Parathyroid adenoma (tissue), 2 donors: ENCODE data around the gene PLCH2.

Experiments
- H2AFZ ChIP-seq: fragments of 300-600 bp; sonication (generic); one replicate; pipeline ENCODE4 v1.7.0; 2017; ENCODE audit warnings: antibody characterized with exemption, mild to moderate bottlenecking
- H3K27ac ChIP-seq: fragments of 300-600 bp; sonication (generic); one replicate; pipeline ENCODE4 v1.7.0; 2017
- H3K27me3 ChIP-seq: fragments of 300-600 bp; sonication (generic); one replicate; pipeline ENCODE4 v1.7.0; 2017; ENCODE audit warnings: low read length; ENCODE audit not compliant: control insufficient read depth, insufficient read depth
- H3K36me3 ChIP-seq: fragments of 300-600 bp; sonication (generic); one replicate; pipeline ENCODE4 v1.7.0; 2017; ENCODE audit warnings: low read length; ENCODE audit not compliant: control insufficient read depth, insufficient read depth
- H3K4me1 ChIP-seq: fragments of 300-600 bp; sonication (generic); one replicate; pipeline ENCODE4 v1.7.0; 2017; ENCODE audit warnings: control low read depth
- H3K4me2 ChIP-seq: fragments of 300-600 bp; sonication (generic); one replicate; pipeline ENCODE4 v1.7.0; 2017; ENCODE audit warnings: low read length
- H3K4me3 ChIP-seq: fragments of 300-600 bp; sonication (generic); one replicate; pipeline ENCODE4 v1.7.0; 2017; ENCODE audit warnings: low read depth, low read length
- H3K79me2 ChIP-seq: fragments of 300-600 bp; sonication (generic); one replicate; pipeline ENCODE4 v1.7.0; 2017; ENCODE audit warnings: control low read depth
- H3K9ac ChIP-seq: fragments of 300-600 bp; sonication (generic); one replicate; pipeline ENCODE4 v1.7.0; 2017; ENCODE audit warnings: mild to moderate bottlenecking
- H3K9me3 ChIP-seq: fragments of 300-600 bp; sonication (generic); one replicate; pipeline ENCODE4 v1.7.0; 2017; ENCODE audit warnings: low read length; ENCODE audit not compliant: control insufficient read depth
- TF ChIP-seq, protein P1 (sequence below): fragments of 300-600 bp; sonication (generic); IDR thresholded peaks from one replicate; pipeline ENCODE4 v1.7.0; 2017; ENCODE audit warnings: antibody characterized with exemption, mild to moderate bottlenecking
- donor health status: primary hyperparathyroidism.

The PLCH2 gene

GRCh38 chr1:2506901-2507565, 30.9 kb downstream of the PLCH2 start:
- no peaks in the 10 kb centered on the region for H3K79me2 ChIP-seq
- no peaks in the 10 kb centered on the region for H3K4me1 ChIP-seq
- H3K27me3 ChIP-seq: no peaks in the 10 kb centered on the region
- no peak overlapping the region for H2AFZ ChIP-seq
- H3K4me2 ChIP-seq: no peak overlapping the region
- H3K36me3 ChIP-seq: no peaks in the 10 kb centered on the region
- no peak overlapping the region for H3K27ac ChIP-seq
- TF ChIP-seq, protein P1, sequence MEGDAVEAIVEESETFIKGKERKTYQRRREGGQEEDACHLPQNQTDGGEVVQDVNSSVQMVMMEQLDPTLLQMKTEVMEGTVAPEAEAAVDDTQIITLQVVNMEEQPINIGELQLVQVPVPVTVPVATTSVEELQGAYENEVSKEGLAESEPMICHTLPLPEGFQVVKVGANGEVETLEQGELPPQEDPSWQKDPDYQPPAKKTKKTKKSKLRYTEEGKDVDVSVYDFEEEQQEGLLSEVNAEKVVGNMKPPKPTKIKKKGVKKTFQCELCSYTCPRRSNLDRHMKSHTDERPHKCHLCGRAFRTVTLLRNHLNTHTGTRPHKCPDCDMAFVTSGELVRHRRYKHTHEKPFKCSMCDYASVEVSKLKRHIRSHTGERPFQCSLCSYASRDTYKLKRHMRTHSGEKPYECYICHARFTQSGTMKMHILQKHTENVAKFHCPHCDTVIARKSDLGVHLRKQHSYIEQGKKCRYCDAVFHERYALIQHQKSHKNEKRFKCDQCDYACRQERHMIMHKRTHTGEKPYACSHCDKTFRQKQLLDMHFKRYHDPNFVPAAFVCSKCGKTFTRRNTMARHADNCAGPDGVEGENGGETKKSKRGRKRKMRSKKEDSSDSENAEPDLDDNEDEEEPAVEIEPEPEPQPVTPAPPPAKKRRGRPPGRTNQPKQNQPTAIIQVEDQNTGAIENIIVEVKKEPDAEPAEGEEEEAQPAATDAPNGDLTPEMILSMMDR: no peak
- no peak overlapping the region for H3K4me3 ChIP-seq
- H3K9me3 ChIP-seq: no peaks in the 10 kb centered on the region
- H3K9ac ChIP-seq: no peak overlapping the region

DNA sequence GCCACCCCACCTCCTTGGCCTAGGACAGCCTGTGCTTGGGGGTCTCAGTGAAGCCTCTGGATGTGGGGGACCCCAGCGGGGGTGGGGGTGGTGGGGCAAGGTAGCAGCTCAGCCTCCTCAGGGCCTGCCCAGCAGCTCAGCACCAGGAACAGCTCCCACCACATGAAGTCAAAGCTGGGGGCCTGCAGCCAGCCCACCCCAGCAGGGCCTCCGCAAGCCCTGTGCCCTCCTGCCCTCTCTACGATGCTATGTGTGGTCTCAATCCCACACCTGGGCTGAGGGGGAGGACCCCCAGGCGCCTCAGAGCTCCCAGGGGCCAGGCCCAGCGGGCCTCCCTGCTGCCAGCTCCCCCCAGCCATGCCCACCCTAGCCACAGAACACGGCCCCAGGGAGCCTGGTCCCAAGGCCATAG, 31.7 kb downstream of the PLCH2 start:
- no peak overlapping the region for H2AFZ ChIP-seq
- H3K27me3 ChIP-seq: no peaks in the 10 kb centered on the region
- no peaks in the 10 kb centered on the region for H3K9me3 ChIP-seq
- H3K9ac ChIP-seq: no peak overlapping the region
- H3K4me3 ChIP-seq: no peak overlapping the region
- no peak overlapping the region for H3K4me2 ChIP-seq
- no peaks in the 10 kb centered on the region for H3K36me3 ChIP-seq
- H3K4me1 ChIP-seq: no peaks in the 10 kb centered on the region
- H3K79me2 ChIP-seq: no peaks in the 10 kb centered on the region
- H3K27ac ChIP-seq: no peak overlapping the region
- TF ChIP-seq, protein P1: no peak

DNA sequence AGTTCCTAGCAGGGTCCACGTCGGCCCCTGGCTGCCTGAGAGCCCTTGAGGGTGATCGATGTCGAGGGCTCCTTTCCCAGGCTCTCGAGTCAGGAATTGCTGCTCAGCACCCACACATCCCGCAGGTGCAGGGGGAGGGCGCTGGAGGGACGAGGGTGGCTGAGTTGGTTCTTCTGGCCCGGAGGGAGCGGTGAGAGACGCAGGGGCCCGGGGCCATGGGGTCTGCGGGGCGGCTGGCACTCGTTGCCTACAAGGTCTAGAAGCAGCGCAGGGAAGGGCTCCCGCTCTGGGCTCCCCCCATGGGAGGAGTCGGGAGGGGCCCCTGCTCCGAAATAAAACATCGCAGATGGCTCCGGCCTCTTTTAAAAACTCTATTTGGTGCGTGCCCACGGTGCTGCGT, 32.1 kb downstream of the PLCH2 start:
- TF ChIP-seq, protein P1: no peak
- Histone ChIP-seq H2AFZ (no peak overlapping the region), H3K27me3 (no peaks in the 10 kb centered on the region), H3K79me2 (no peaks in the 10 kb centered on the region), H3K4me3 (no peak overlapping the region), H3K9ac (no peak overlapping the region), H3K27ac (no peak overlapping the region), H3K9me3 (no peaks in the 10 kb centered on the region), H3K4me1 (no peaks in the 10 kb centered on the region), H3K4me2 (no peak overlapping the region), H3K36me3 (no peaks in the 10 kb centered on the region)

- Histone ChIP-seq H3K9ac (no peak overlapping the region), H3K36me3 (no peaks in the 10 kb centered on the region)
Measured at GRCh38 chr1:2508751-2509150, 32.7 kb downstream of the PLCH2 start.

More at GRCh38 chr1:2508751-2509150, 32.7 kb downstream of the PLCH2 start:
- H3K9me3 ChIP-seq: no peaks in the 10 kb centered on the region
- H3K4me1 ChIP-seq: no peaks in the 10 kb centered on the region
- no peak overlapping the region for H3K4me3 ChIP-seq
- TF ChIP-seq, protein P1: no peak
- no peak overlapping the region for H3K4me2 ChIP-seq
- H3K27me3 ChIP-seq: no peaks in the 10 kb centered on the region
- no peak overlapping the region for H3K27ac ChIP-seq
- no peak overlapping the region for H2AFZ ChIP-seq
- no peaks in the 10 kb centered on the region for H3K79me2 ChIP-seq
